Liver (tissue), 9 donors: ENCODE results near the gene POLG. TPM values are rescaled to one million over a fixed set of nuclear protein-coding genes. Genes with fewer than 3 reads are reported as not detected.

Experiments used
- DNase-seq: peaks from one replicate; pipeline ENCODE4 v3.0.0-alpha.2; 2017; ENCODE audit warnings: low spot score
- H3K27ac ChIP-seq, 2 donors: one replicate each; pipeline ENCODE4 v1.7.0; 2013; ENCODE audit warnings: inconsistent platforms in 2 of 2, low read length in 2 of 2, control low read depth in 1 of 2, low read depth in 1 of 2, mild to moderate bottlenecking in 1 of 2
- H3K27me3 ChIP-seq, 4 donors: one replicate each; pipeline versions ENCODE4 v1.6.1 to v1.7.0; 2013; ENCODE audit warnings: low read length in 3 of 4, inconsistent platforms in 1 of 4, mild to moderate bottlenecking in 1 of 4, moderate library complexity in 1 of 4; ENCODE audit not compliant: control insufficient read depth in 4 of 4, insufficient read depth in 4 of 4
- H3K36me3 ChIP-seq, 4 donors: one replicate each; pipeline versions ENCODE4 v1.6.1 to v1.7.0; 2013; ENCODE audit warnings: low read length in 3 of 4, mild to moderate bottlenecking in 3 of 4, low read depth in 1 of 4, moderate library complexity in 1 of 4; ENCODE audit not compliant: control insufficient read depth in 4 of 4, insufficient read depth in 3 of 4
- H3K4me1 ChIP-seq, 4 donors: one replicate each; pipeline versions ENCODE4 v1.6.1 to v1.7.0; 2013; ENCODE audit warnings: low read length in 3 of 4, mild to moderate bottlenecking in 3 of 4, moderate library complexity in 1 of 4; ENCODE audit not compliant: control insufficient read depth in 4 of 4, insufficient read depth in 4 of 4
- H3K4me3 ChIP-seq, 3 donors: one replicate each; pipeline versions ENCODE4 v1.6.1 to v1.7.0; 2013; ENCODE audit warnings: low read length in 3 of 3, control low read depth in 1 of 3, low read depth in 1 of 3, mild to moderate bottlenecking in 1 of 3
- H3K9ac ChIP-seq, 2 donors: one replicate each; pipeline ENCODE4 v1.7.0; 2013; ENCODE audit warnings: low read length in 2 of 2, mild to moderate bottlenecking in 2 of 2, moderate library complexity in 2 of 2, control low read depth in 1 of 2, low read depth in 1 of 2
- H3K9me3 ChIP-seq, 4 donors: one replicate each; pipeline versions ENCODE4 v1.6.1 to v1.7.0; 2013; ENCODE audit warnings: low read length in 3 of 4; ENCODE audit not compliant: control insufficient read depth in 4 of 4
- EGR1 ChIP-seq, 2 donors: IDR thresholded peaks; 2 replicates each; pipeline ENCODE4 v1.6.1; 2016 to 2018; ENCODE audit warnings: antibody characterized with exemption in 2 of 2, low read depth in 2 of 2
- FOXA1 ChIP-seq: IDR thresholded peaks from 2 replicates; pipeline ENCODE4 v1.6.1; 2016; ENCODE audit warnings: antibody characterized with exemption
- GABPA ChIP-seq, 2 donors: IDR thresholded peaks in 1 of 2; conservative IDR thresholded peaks in 1 of 2; 2 replicates each; pipeline ENCODE4 v1.6.1; 2016; ENCODE audit warnings: antibody characterized with exemption in 2 of 2, mild to moderate bottlenecking in 1 of 2, moderate library complexity in 1 of 2
- HNF4A ChIP-seq, 2 donors: conservative IDR thresholded peaks; 2 replicates each; pipeline ENCODE4 v1.6.1; 2016; ENCODE audit warnings: antibody characterized with exemption in 2 of 2, mild to moderate bottlenecking in 2 of 2
- HNF4G ChIP-seq: IDR thresholded peaks from 2 replicates; pipeline ENCODE4 v1.6.1; 2016; ENCODE audit warnings: antibody characterized with exemption
- JUND ChIP-seq, 2 donors: IDR thresholded peaks; 2 replicates each; pipeline ENCODE4 v1.6.1; 2016; ENCODE audit warnings: antibody characterized with exemption in 2 of 2
- NR2F2 ChIP-seq: IDR thresholded peaks from 2 replicates; pipeline ENCODE4 v1.6.1; 2016; ENCODE audit warnings: antibody characterized with exemption
- RAD21 ChIP-seq, 2 donors: IDR thresholded peaks; 2 replicates each; pipeline ENCODE4 v1.6.1; 2016; ENCODE audit warnings: antibody characterized with exemption in 2 of 2, mild to moderate bottlenecking in 2 of 2
- SP1 ChIP-seq: IDR thresholded peaks from 2 replicates; pipeline ENCODE4 v1.6.1; 2018; ENCODE audit warnings: antibody characterized with exemption, mild to moderate bottlenecking
- TAF1 ChIP-seq: conservative IDR thresholded peaks from 2 replicates; pipeline ENCODE4 v1.6.1; 2016; ENCODE audit warnings: antibody characterized with exemption, mild to moderate bottlenecking
- YY1 ChIP-seq: IDR thresholded peaks from 2 replicates; pipeline ENCODE4 v1.6.1; 2016; ENCODE audit warnings: antibody characterized with exemption, mild to moderate bottlenecking
- WGBS: extraction: QIAGEN DNeasy Blood & Tissue Kit; methylation state at CpG from one replicate; pipeline ENCODE4 v1.1.7; 2013; 5-methylcytosine and 5-hydroxymethylcytosine counted together
- polyA plus RNA-seq, 2 donors: library from polyadenylated mRNA; stranded (reverse) in 1 of 2; unstranded in 1 of 2; fragments of 200-250 nt in 1 of 2; fragments of >200 nt in 1 of 2; fragmentation: Nextera tagmentation in 1 of 2; extraction: Ambion mirVana in 1 of 2; gene quantifications; one replicate each; pipeline versions ENCODE4 v1.2.1 to v1.2.3, GENCODE V29; 2013 to 2015
- total RNA-seq, 2 donors: library from RNA; depleted of rRNA; stranded (reverse); fragments of >200 nt; gene quantifications; one replicate each; pipeline ENCODE4 v1.2.3, GENCODE V29; 2014
- TF ChIP-seq, protein P1 (sequence below): IDR thresholded peaks from 2 replicates; pipeline ENCODE4 v1.6.1; 2016; ENCODE audit warnings: antibody characterized with exemption, mild to moderate bottlenecking
- TF ChIP-seq, protein P2 (sequence below): IDR thresholded peaks from 2 replicates; pipeline ENCODE4 v1.6.1; 2016; ENCODE audit warnings: antibody characterized with exemption
- TF ChIP-seq, protein P3 (sequence below): IDR thresholded peaks from 2 replicates; pipeline ENCODE4 v1.6.1; 2016; ENCODE audit warnings: antibody characterized with exemption
- donor health status: healthy.
- donor health status: healthy.
- donor health status: healthy.
- donor health status: healthy.
- donor health status: healthy.

Gene POLG
- total and polyA plus RNA-seq, 4 donors = 15.2 to 53.1 (median 31.4) TPM

DNA sequence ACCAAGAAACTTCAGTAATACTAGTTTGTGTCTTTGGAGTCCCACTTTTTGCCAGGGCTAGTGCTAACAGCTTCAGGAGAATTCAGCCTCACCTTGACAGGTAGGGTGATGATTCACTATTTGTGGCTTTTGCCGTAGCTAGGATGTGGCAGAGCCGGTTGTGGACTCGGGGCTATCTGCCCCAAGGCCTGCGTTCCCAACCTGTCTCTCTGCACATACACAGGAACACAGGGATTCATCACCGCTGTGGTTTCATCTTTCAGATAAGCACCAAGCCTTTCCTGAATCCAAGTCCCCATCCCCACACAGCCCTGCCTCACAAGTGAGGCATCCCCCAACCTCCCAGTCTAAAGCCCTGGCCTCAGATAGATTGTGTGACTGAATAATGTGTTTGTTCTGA is 45.2 kb upstream of the POLG start (continued):
- TF ChIP-seq, protein P1, sequence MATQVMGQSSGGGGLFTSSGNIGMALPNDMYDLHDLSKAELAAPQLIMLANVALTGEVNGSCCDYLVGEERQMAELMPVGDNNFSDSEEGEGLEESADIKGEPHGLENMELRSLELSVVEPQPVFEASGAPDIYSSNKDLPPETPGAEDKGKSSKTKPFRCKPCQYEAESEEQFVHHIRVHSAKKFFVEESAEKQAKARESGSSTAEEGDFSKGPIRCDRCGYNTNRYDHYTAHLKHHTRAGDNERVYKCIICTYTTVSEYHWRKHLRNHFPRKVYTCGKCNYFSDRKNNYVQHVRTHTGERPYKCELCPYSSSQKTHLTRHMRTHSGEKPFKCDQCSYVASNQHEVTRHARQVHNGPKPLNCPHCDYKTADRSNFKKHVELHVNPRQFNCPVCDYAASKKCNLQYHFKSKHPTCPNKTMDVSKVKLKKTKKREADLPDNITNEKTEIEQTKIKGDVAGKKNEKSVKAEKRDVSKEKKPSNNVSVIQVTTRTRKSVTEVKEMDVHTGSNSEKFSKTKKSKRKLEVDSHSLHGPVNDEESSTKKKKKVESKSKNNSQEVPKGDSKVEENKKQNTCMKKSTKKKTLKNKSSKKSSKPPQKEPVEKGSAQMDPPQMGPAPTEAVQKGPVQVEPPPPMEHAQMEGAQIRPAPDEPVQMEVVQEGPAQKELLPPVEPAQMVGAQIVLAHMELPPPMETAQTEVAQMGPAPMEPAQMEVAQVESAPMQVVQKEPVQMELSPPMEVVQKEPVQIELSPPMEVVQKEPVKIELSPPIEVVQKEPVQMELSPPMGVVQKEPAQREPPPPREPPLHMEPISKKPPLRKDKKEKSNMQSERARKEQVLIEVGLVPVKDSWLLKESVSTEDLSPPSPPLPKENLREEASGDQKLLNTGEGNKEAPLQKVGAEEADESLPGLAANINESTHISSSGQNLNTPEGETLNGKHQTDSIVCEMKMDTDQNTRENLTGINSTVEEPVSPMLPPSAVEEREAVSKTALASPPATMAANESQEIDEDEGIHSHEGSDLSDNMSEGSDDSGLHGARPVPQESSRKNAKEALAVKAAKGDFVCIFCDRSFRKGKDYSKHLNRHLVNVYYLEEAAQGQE = no peak
- TF ChIP-seq HNF4G (no peak), TAF1 (no peak), NR2F2 (no peak), RAD21 (IDR thresholded peaks at IDR 0.05) (no peak)

DNA sequence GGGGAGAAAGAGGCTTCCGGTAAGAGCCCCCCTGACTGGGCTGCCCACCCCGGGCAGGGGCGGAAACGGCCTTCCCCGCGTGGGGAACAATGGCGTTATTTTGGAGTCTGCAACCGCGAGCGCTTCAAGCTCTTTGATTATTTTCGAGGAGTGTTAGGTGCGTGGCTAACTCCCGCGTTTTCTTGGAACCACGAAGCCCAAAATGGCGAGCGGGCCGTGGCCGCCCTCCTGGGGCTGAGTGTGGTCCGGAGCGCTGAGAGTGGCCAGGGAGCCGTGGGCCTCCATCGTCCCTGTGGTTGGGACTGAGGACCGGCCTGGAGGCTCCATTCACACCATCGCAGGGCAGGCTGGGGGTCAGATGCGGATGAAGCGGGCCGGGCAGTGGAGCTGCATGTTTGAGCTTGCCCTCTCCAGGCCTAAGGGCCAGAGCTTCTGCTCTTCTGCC is 44.6 kb upstream of the POLG start:
- Histone ChIP-seq H3K36me3 (no peaks in the 10 kb centered on the region), H3K4me1 (peaks cover 7 to 13% (median 8%) of the 10 kb centered on the region in 4 donors), H3K4me3 (no peak overlapping the region), H3K9me3 (peaks cover 0 to 2% (median 0%) of the 10 kb centered on the region in 4 donors), H3K9ac (no peak overlapping the region), H3K27me3 (peaks cover 7 to 20% (median 15%) of the 10 kb centered on the region in 4 donors), H3K27ac (no peak overlapping the region)
- DNase-seq = no peak
- no peak for TF ChIP-seq GABPA (IDR thresholded peaks at IDR 0.05 in 1 of 2, conservative IDR thresholded peaks at IDR 0.05 in 1 of 2)
- no peak for TF ChIP-seq FOXA1
- TF ChIP-seq, protein P1 = no peak
- no peak for TF ChIP-seq SP1
- TF ChIP-seq NR2F2 = no peak
- TF ChIP-seq HNF4G = no peak
- no peak for TF ChIP-seq TAF1
- no peak for TF ChIP-seq JUND (IDR thresholded peaks at IDR 0.05)
- TF ChIP-seq, protein P2, sequence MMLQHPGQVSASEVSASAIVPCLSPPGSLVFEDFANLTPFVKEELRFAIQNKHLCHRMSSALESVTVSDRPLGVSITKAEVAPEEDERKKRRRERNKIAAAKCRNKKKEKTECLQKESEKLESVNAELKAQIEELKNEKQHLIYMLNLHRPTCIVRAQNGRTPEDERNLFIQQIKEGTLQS = no peak
- no peak for TF ChIP-seq YY1
- TF ChIP-seq, protein P3, sequence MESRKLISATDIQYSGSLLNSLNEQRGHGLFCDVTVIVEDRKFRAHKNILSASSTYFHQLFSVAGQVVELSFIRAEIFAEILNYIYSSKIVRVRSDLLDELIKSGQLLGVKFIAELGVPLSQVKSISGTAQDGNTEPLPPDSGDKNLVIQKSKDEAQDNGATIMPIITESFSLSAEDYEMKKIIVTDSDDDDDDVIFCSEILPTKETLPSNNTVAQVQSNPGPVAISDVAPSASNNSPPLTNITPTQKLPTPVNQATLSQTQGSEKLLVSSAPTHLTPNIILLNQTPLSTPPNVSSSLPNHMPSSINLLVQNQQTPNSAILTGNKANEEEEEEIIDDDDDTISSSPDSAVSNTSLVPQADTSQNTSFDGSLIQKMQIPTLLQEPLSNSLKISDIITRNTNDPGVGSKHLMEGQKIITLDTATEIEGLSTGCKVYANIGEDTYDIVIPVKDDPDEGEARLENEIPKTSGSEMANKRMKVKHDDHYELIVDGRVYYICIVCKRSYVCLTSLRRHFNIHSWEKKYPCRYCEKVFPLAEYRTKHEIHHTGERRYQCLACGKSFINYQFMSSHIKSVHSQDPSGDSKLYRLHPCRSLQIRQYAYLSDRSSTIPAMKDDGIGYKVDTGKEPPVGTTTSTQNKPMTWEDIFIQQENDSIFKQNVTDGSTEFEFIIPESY = no peak
- no peak for TF ChIP-seq EGR1 (IDR thresholded peaks at IDR 0.05; ENCODE audit: low read depth in 2 of 2)
- TF ChIP-seq HNF4A (conservative IDR thresholded peaks at IDR 0.05) = no peak
- 15% methylated on average over 28 of the region's 28 CpGs for WGBS
